Mesendoderm (in vitro differentiated cells): Measurements from ENCODE around the gene ZNF598.

ENCODE experiments used
- DNase-seq: peaks from one replicate; pipeline ENCODE4 v3.0.0; 2013
- H2AK5ac ChIP-seq: 2 replicates; pipeline ENCODE4 v1.6.1; 2013; ENCODE audit warnings: low read length, inconsistent platforms
- H2BK120ac ChIP-seq: 2 replicates; pipeline ENCODE4 v1.6.1; 2013; ENCODE audit warnings: low read depth, mild to moderate bottlenecking, low read length, moderate library complexity, mixed read lengths
- H2BK15ac ChIP-seq: replicated peaks from 2 replicates; pipeline ENCODE4 v1.6.1; 2013; ENCODE audit warnings: low read depth, mild to moderate bottlenecking, moderate library complexity
- H2BK5ac ChIP-seq: 2 replicates; pipeline ENCODE4 v1.6.1; 2013; ENCODE audit warnings: low read length, inconsistent platforms
- H3K18ac ChIP-seq: 2 replicates; pipeline ENCODE4 v1.6.1; 2013; ENCODE audit warnings: mild to moderate bottlenecking, low read length, mixed read lengths
- H3K23ac ChIP-seq: one replicate; pipeline ENCODE4 v1.6.1; 2013; ENCODE audit warnings: low read length
- H3K27ac ChIP-seq: 2 replicates; pipeline ENCODE4 v1.5.1; 2013; ENCODE audit warnings: low read depth, mild to moderate bottlenecking, inconsistent platforms, low read length, moderate library complexity
- H3K27me3 ChIP-seq: 2 replicates; pipeline ENCODE4 v1.6.1; 2013; ENCODE audit warnings: low read length, control low read depth, mild to moderate bottlenecking, inconsistent platforms; ENCODE audit not compliant: insufficient read depth, poor library complexity
- H3K36me3 ChIP-seq: 2 replicates; pipeline ENCODE4 v1.6.1; 2013; ENCODE audit warnings: low read length, inconsistent platforms; ENCODE audit not compliant: control insufficient read depth, insufficient read depth
- H3K4ac ChIP-seq: one replicate; pipeline ENCODE4 v1.6.1; 2013; ENCODE audit warnings: low read depth, mild to moderate bottlenecking, low read length, moderate library complexity
- H3K4me1 ChIP-seq: 2 replicates; pipeline ENCODE4 v1.6.1; 2013; ENCODE audit warnings: low read depth, low read length, inconsistent platforms; ENCODE audit not compliant: control insufficient read depth
- H3K4me2 ChIP-seq: 2 replicates; pipeline ENCODE4 v1.6.1; 2013; ENCODE audit warnings: low read length
- H3K4me3 ChIP-seq: 2 replicates; pipeline ENCODE4 v1.5.1; 2013; ENCODE audit warnings: mild to moderate bottlenecking, low read length
- H3K56ac ChIP-seq: one replicate; pipeline ENCODE4 v1.6.1; 2013; ENCODE audit warnings: low read length
- H3K79me1 ChIP-seq: 2 replicates; pipeline ENCODE4 v1.6.1; 2013; ENCODE audit warnings: low read length, inconsistent platforms
- H3K79me2 ChIP-seq: 2 replicates; pipeline ENCODE4 v1.6.1; 2013; ENCODE audit warnings: mild to moderate bottlenecking, low read length; ENCODE audit not compliant: control insufficient read depth, insufficient read depth
- H3K9ac ChIP-seq: 2 replicates; pipeline ENCODE4 v1.6.1; 2013; ENCODE audit warnings: low read length, inconsistent platforms
- H4K5ac ChIP-seq: one replicate; pipeline ENCODE4 v1.6.1; 2013; ENCODE audit warnings: low read length
- H4K8ac ChIP-seq: one replicate; pipeline ENCODE4 v1.6.1; 2013; ENCODE audit warnings: low read depth, mild to moderate bottlenecking, control low read depth, low read length, moderate library complexity
- WGBS: extraction: QIAGEN DNeasy Blood & Tissue Kit; methylation state at CpG from one replicate; pipeline ENCODE4 v1.1.7; 2013; ENCODE audit warnings: low lambda C conversion rate, missing lambda C conversion rate; ENCODE audit not compliant: insufficient coverage; ENCODE audit errors: extremely low coverage; 5-methylcytosine and 5-hydroxymethylcytosine counted together

ZNF598 gene

GRCh38 chr16:2030036-2030435 is 20.4 kb upstream of the ZNF598 start:
- H3K18ac ChIP-seq, result no peak overlapping the region
- H2BK5ac ChIP-seq, result no peak overlapping the region
- no peak overlapping the region for H4K5ac ChIP-seq
- no CpG with 5 or more reads among the region's 11 CpGs for WGBS
- H3K27me3 ChIP-seq, result no peaks in the 10 kb centered on the region
- H3K4me1 ChIP-seq, result no peaks in the 10 kb centered on the region
- H3K23ac ChIP-seq, result no peak overlapping the region
- H2BK15ac ChIP-seq, result no peak overlapping the region
- no peaks in the 10 kb centered on the region for H3K36me3 ChIP-seq
- H3K4me2 ChIP-seq, result no peak overlapping the region
- no peak overlapping the region for H3K56ac ChIP-seq
- H3K27ac ChIP-seq, result no peak overlapping the region
- no peak overlapping the region for H3K4ac ChIP-seq
- H3K9ac ChIP-seq, result no peak overlapping the region
- no peak for DNase-seq
- H3K79me1 ChIP-seq, result no peaks in the 10 kb centered on the region
- H4K8ac ChIP-seq, result no peak overlapping the region
- H3K79me2 ChIP-seq, result no peaks in the 10 kb centered on the region
- H2AK5ac ChIP-seq, result no peak overlapping the region
- H2BK120ac ChIP-seq, result no peak overlapping the region
- no peak overlapping the region for H3K4me3 ChIP-seq

- no peaks in the 10 kb centered on the region for H3K4me1 ChIP-seq
- no CpG with 5 or more reads among the region's 22 CpGs for WGBS
Observed at GRCh38 chr16:2029350-2029749, 19.7 kb upstream of the ZNF598 start.

GRCh38 chr16:2028620-2029220 is 19.1 kb upstream of the ZNF598 start:
- no peaks in the 10 kb centered on the region for H3K79me1 ChIP-seq
- no peaks in the 10 kb centered on the region for H3K4me1 ChIP-seq
- H4K8ac ChIP-seq, result no peak overlapping the region
- no peak overlapping the region for H3K23ac ChIP-seq
- no peak overlapping the region for H3K4ac ChIP-seq
- no peak overlapping the region for H2AK5ac ChIP-seq
- no peak overlapping the region for H3K27ac ChIP-seq
- H3K18ac ChIP-seq, result no peak overlapping the region
- H4K5ac ChIP-seq, result no peak overlapping the region
- WGBS, result no CpG with 5 or more reads among the region's 18 CpGs
- no peak overlapping the region for H3K4me3 ChIP-seq
- H2BK5ac ChIP-seq, result no peak overlapping the region
- H3K79me2 ChIP-seq, result no peaks in the 10 kb centered on the region
- no peak overlapping the region for H3K4me2 ChIP-seq
- no peak overlapping the region for H3K56ac ChIP-seq
- H3K36me3 ChIP-seq, result no peaks in the 10 kb centered on the region
- DNase-seq, result no peak
- no peak overlapping the region for H2BK120ac ChIP-seq
- no peak overlapping the region for H2BK15ac ChIP-seq
- H3K27me3 ChIP-seq, result no peaks in the 10 kb centered on the region
- no peak overlapping the region for H3K9ac ChIP-seq

More at GRCh38 chr16:2029350-2029749, 19.7 kb upstream of the ZNF598 start:
- DNase-seq, result no peak
- Histone ChIP-seq H3K79me2 (no peaks in the 10 kb centered on the region), H2AK5ac (no peak overlapping the region), H4K5ac (no peak overlapping the region), H2BK120ac (no peak overlapping the region), H3K27me3 (no peaks in the 10 kb centered on the region), H2BK15ac (no peak overlapping the region), H3K4me3 (no peak overlapping the region), H2BK5ac (no peak overlapping the region), H3K23ac (no peak overlapping the region), H3K9ac (no peak overlapping the region), H3K56ac (no peak overlapping the region), H3K4ac (no peak overlapping the region), H3K27ac (no peak overlapping the region), H3K36me3 (no peaks in the 10 kb centered on the region), H3K79me1 (no peaks in the 10 kb centered on the region), H3K4me2 (no peak overlapping the region), H4K8ac (no peak overlapping the region), H3K18ac (no peak overlapping the region)

GRCh38 chr16:2028146-2028545 is 18.5 kb upstream of the ZNF598 start:
- Histone ChIP-seq H3K9ac (no peak overlapping the region), H2BK120ac (no peak overlapping the region), H3K27me3 (no peaks in the 10 kb centered on the region), H3K23ac (no peak overlapping the region), H2AK5ac (no peak overlapping the region), H3K18ac (no peak overlapping the region), H3K36me3 (no peaks in the 10 kb centered on the region), H3K79me1 (no peaks in the 10 kb centered on the region), H4K5ac (no peak overlapping the region), H2BK15ac (no peak overlapping the region), H3K27ac (no peak overlapping the region), H4K8ac (no peak overlapping the region), H3K4me1 (no peaks in the 10 kb centered on the region), H2BK5ac (no peak overlapping the region), H3K56ac (no peak overlapping the region), H3K4me2 (no peak overlapping the region), H3K79me2 (no peaks in the 10 kb centered on the region), H3K4ac (no peak overlapping the region), H3K4me3 (no peak overlapping the region)
- DNase-seq, result no peak
- no CpG with 5 or more reads among the region's 3 CpGs for WGBS

GRCh38 chr16:2027024-2028010 is 17.7 kb upstream of the ZNF598 start:
- WGBS, result no CpG with 5 or more reads among the region's 76 CpGs
- peak overlapping the region; percentile 36 for H3K4me2 ChIP-seq
- no peaks in the 10 kb centered on the region for H3K27me3 ChIP-seq

More at GRCh38 chr16:2027024-2028010, 17.7 kb upstream of the ZNF598 start:
- H3K23ac ChIP-seq, result no peak overlapping the region
- H3K27ac ChIP-seq, result no peak overlapping the region
- no peak overlapping the region for H4K8ac ChIP-seq
- no peak overlapping the region for H3K4me3 ChIP-seq
- H3K4ac ChIP-seq, result no peak overlapping the region
- H3K4me1 ChIP-seq, result no peaks in the 10 kb centered on the region
- no peaks in the 10 kb centered on the region for H3K79me1 ChIP-seq
- H3K36me3 ChIP-seq, result no peaks in the 10 kb centered on the region
- H2AK5ac ChIP-seq, result no peak overlapping the region
- H2BK15ac ChIP-seq, result no peak overlapping the region
- no peak overlapping the region for H2BK5ac ChIP-seq
- peak overlapping the region; percentile 53 for H3K9ac ChIP-seq
- no peak overlapping the region for H3K18ac ChIP-seq
- H3K79me2 ChIP-seq, result no peaks in the 10 kb centered on the region
- H4K5ac ChIP-seq, result no peak overlapping the region
- H2BK120ac ChIP-seq, result no peak overlapping the region
- no peak for DNase-seq
- H3K56ac ChIP-seq, result peak overlapping the region; percentile 67
